GM23338 (cell line): ENCODE results near the gene TOX2.

Experiments
- CREB1 ChIP-seq: fragments of 250-450 bp; sonication (Bioruptor Pico); IDR thresholded peaks from 2 replicates; pipeline ENCODE4 v1.5.0; 2020; ENCODE audit warnings: low read depth, mild to moderate bottlenecking, moderate library complexity
- EZH2 ChIP-seq: fragments of 200-600 bp; sonication (generic); IDR thresholded peaks from one replicate; pipeline ENCODE4 v1.8.0; 2017; ENCODE audit warnings: antibody characterized with exemption, mild to moderate bottlenecking, low read depth; ENCODE audit not compliant: unreplicated experiment
- EZH2phosphoT487 ChIP-seq: fragments of 200-600 bp; sonication (generic); IDR thresholded peaks from one replicate; pipeline ENCODE4 v1.8.1; 2018; ENCODE audit warnings: antibody characterized with exemption; ENCODE audit not compliant: unreplicated experiment
- POLR2AphosphoS5 ChIP-seq: IDR thresholded peaks from 2 replicates; pipeline ENCODE4 v1.6.1; 2016; ENCODE audit warnings: antibody characterized with exemption, low read depth
- TF ChIP-seq, protein P1 (sequence below), 2 experiments: fragments of 200-600 bp in 1 of 2; sonication (generic) in 1 of 2; conservative IDR thresholded peaks; 2 replicates each; pipeline versions ENCODE4 v1.5.1 to v1.6.1; 2016 to 2017; ENCODE audit warnings: antibody characterized with exemption in 2 of 2, low read depth in 2 of 2, mild to moderate bottlenecking in 2 of 2, moderate library complexity in 1 of 2

DNA sequence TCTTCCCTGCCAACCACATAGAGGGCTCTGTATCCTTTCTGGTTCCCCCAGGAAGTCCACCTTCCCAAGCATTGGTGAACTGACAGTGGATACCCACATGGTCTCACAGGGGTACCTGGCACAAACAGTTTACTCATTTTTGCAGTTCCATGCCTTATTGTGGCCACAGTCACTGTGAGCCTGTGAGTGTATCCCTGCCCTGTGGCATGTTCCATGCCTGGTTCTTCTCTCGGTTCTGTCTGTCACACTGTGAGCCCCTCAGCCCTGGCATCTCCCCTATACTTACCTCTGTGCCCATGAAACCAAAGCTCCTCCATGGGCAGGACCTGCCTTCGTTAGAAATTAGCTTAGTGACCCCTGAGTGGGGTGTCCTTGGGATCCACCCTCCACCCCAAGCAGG is 107.8 kb downstream of the TOX2 start:
- TF ChIP-seq, protein P1, sequence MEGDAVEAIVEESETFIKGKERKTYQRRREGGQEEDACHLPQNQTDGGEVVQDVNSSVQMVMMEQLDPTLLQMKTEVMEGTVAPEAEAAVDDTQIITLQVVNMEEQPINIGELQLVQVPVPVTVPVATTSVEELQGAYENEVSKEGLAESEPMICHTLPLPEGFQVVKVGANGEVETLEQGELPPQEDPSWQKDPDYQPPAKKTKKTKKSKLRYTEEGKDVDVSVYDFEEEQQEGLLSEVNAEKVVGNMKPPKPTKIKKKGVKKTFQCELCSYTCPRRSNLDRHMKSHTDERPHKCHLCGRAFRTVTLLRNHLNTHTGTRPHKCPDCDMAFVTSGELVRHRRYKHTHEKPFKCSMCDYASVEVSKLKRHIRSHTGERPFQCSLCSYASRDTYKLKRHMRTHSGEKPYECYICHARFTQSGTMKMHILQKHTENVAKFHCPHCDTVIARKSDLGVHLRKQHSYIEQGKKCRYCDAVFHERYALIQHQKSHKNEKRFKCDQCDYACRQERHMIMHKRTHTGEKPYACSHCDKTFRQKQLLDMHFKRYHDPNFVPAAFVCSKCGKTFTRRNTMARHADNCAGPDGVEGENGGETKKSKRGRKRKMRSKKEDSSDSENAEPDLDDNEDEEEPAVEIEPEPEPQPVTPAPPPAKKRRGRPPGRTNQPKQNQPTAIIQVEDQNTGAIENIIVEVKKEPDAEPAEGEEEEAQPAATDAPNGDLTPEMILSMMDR (conservative IDR thresholded peaks at IDR 0.05; ENCODE audit: low read depth in 2 of 2): no peak
- no peak for TF ChIP-seq EZH2phosphoT487
- TF ChIP-seq EZH2: no peak
- no peak for TF ChIP-seq CREB1 (CRISPR knock-in tag)
- no peak for TF ChIP-seq POLR2AphosphoS5
